K562 (cell line): Measurements from ENCODE around the gene ARHGAP10. TPM values are rescaled to one million over a fixed set of nuclear protein-coding genes. Genes with fewer than 3 reads are reported as not detected.

Experiments
- ATAC-seq: fragments of 200-7000 bp; cut with Tn5 transposase; 3 replicates; pipeline ENCODE4 v1.9.1; 2020; ENCODE audit warnings: moderate library complexity
- BruUV-seq: library from RNA; stranded (reverse); fragments of 400-500 nt; replicated peaks from 2 replicates; lab custom pipeline; 2021; lab: Mats Ljungman, UMichigan
- CTCF ChIA-PET: fragments of 300-600 bp; formaldehyde crosslinking; extraction: SDS; loops from one replicate; lab custom pipeline; 2021; ENCODE audit warnings: low intra/inter-chr PET ratio; lab: Yijun Ruan, JAX
- POLR2A ChIA-PET: fragments of 300-600, 350-650 bp; sonication (Branson Sonifier 250); formaldehyde crosslinking; extraction: SDS; loops from one replicate; lab custom pipeline; 2021; ENCODE audit warnings: antibody characterized with exemption, inconsistent platforms; lab: Yijun Ruan, JAX
- DNase-seq, 4 experiments: peaks; one replicate each; pipeline versions ENCODE4 v3.0.0 to v3.0.0-alpha.2; 2011 to 2018; ENCODE audit warnings: low spot score in 3 of 4, mixed read lengths in 3 of 4; ENCODE audit errors: extremely low read depth in 1 of 4
- FAIRE-seq: peaks from 2 replicates; lab custom pipeline; 2011; peaks lifted over from hg19 to GRCh38; lab: Jason Lieb, UNC
- H2AFZ ChIP-seq: 2 replicates; pipeline ENCODE4 v1.6.0; 2011; ENCODE audit warnings: low read depth, low read length, control low read depth, inconsistent platforms
- H3K27ac ChIP-seq: fragments of 200-600 bp; 3 replicates; pipeline ENCODE4 v1.8.0; 2011; ENCODE audit warnings: low read depth, mild to moderate bottlenecking, control low read depth, inconsistent platforms, low read length, moderate library complexity, mixed read lengths; ENCODE audit errors: extremely low read depth
- H3K27me3 ChIP-seq, 2 experiments: fragments of 300-600 bp in 1 of 2; 2 replicates in 1 of 2; 3 replicates in 1 of 2; pipeline versions ENCODE4 v1.6.0 to v1.8.0; 2011; ENCODE audit warnings: inconsistent platforms in 2 of 2, low read length in 2 of 2, mild to moderate bottlenecking in 1 of 2, mixed read lengths in 1 of 2, moderate library complexity in 1 of 2; ENCODE audit not compliant: control insufficient read depth in 2 of 2, insufficient read depth in 2 of 2
- H3K36me3 ChIP-seq: fragments of 300-600 bp; 3 replicates; pipeline ENCODE4 v1.8.0; 2011; ENCODE audit warnings: mild to moderate bottlenecking, low read length, inconsistent platforms; ENCODE audit not compliant: control insufficient read depth, insufficient read depth
- H3K4me1 ChIP-seq, 2 experiments: fragments of 200-600 bp in 1 of 2; replicated peaks in 1 of 2; 2 replicates in 1 of 2; 3 replicates in 1 of 2; pipeline versions ENCODE4 v1.5.1 to v1.8.0; 2011; ENCODE audit warnings: inconsistent platforms in 2 of 2, low read length in 2 of 2, mild to moderate bottlenecking in 1 of 2, mixed read lengths in 1 of 2, moderate library complexity in 1 of 2; ENCODE audit not compliant: control insufficient read depth in 2 of 2, insufficient read depth in 2 of 2
- H3K4me2 ChIP-seq: 2 replicates; pipeline ENCODE4 v1.6.1; 2011; ENCODE audit warnings: low read length, control low read depth, inconsistent platforms, mixed read lengths; ENCODE audit not compliant: insufficient read depth
- H3K4me3 ChIP-seq: fragments of 200-600 bp; sonication (generic), shearing (Covaris generic); 2 replicates; pipeline ENCODE4 v1.5.1; 2016; ENCODE audit warnings: control low read depth, inconsistent platforms
- H3K79me2 ChIP-seq: fragments of 200-600 bp; 3 replicates; pipeline ENCODE4 v1.8.0; 2011; ENCODE audit warnings: low read length, inconsistent platforms; ENCODE audit not compliant: control insufficient read depth, insufficient read depth
- H3K9ac ChIP-seq, 2 experiments: 2 replicates each; pipeline versions ENCODE4 v1.6.0 to v1.6.1; 2011; ENCODE audit warnings: low read depth in 2 of 2, low read length in 2 of 2, control low read depth in 1 of 2, inconsistent platforms in 1 of 2, mild to moderate bottlenecking in 1 of 2, mixed read lengths in 1 of 2; ENCODE audit not compliant: insufficient read depth in 1 of 2
- H3K9me1 ChIP-seq: one replicate; pipeline ENCODE4 v1.6.0; 2011; ENCODE audit warnings: inconsistent platforms, mild to moderate bottlenecking, low read length, moderate library complexity; ENCODE audit not compliant: control insufficient read depth, insufficient read depth
- H3K9me3 ChIP-seq: replicated peaks from 2 replicates; pipeline ENCODE4 v1.5.1; 2011; ENCODE audit warnings: low read depth, low read length, inconsistent platforms; ENCODE audit not compliant: control insufficient read depth, insufficient read depth
- H4K20me1 ChIP-seq: replicated peaks from 2 replicates; pipeline ENCODE4 v1.6.1; 2011; ENCODE audit warnings: low read length, inconsistent platforms, mixed read lengths; ENCODE audit not compliant: control insufficient read depth, insufficient read depth
- BMI1 ChIP-seq: fragments of 150-350 bp; IDR thresholded peaks from 2 replicates; pipeline ENCODE4 v1.6.1; 2014; ENCODE audit warnings: low read length
- CBX2 ChIP-seq: fragments of 200-600 bp; sonication (generic); IDR thresholded peaks from one replicate; pipeline ENCODE4 v1.6.1; 2012; ENCODE audit warnings: mild to moderate bottlenecking, low read length, inconsistent platforms; ENCODE audit not compliant: insufficient read depth, poor library complexity, severe bottlenecking
- MBD1 ChIP-seq: fragments of 250-450 bp; sonication (Bioruptor Pico); IDR thresholded peaks from 2 replicates; pipeline ENCODE4 v1.8.0; 2022; ENCODE audit warnings: inconsistent platforms
- RBM34 ChIP-seq: fragments of 200-400 bp; formaldehyde crosslinking; IDR thresholded peaks from 2 replicates; pipeline ENCODE4 v1.6.1; 2018; ENCODE audit warnings: low read length, borderline replicate concordance; ENCODE audit not compliant: insufficient read depth
- SP1 ChIP-seq: sonication (generic); formaldehyde crosslinking; IDR thresholded peaks from 2 replicates; pipeline ENCODE4 v1.8.1; 2022; ENCODE audit warnings: mild to moderate bottlenecking, missing genetic modification reagents
- XRCC5 ChIP-seq: fragments of 200-400 bp; formaldehyde crosslinking; IDR thresholded peaks from 2 replicates; pipeline ENCODE4 v1.6.1; 2017; ENCODE audit warnings: low read depth, mild to moderate bottlenecking, low read length
- ZNF75A ChIP-seq: fragments of 450-650 bp; formaldehyde crosslinking; IDR thresholded peaks from 2 replicates; pipeline ENCODE4 v1.4.0; 2020; ENCODE audit warnings: mild to moderate bottlenecking
- ZSCAN32 ChIP-seq: fragments of 450-650 bp; formaldehyde crosslinking; IDR thresholded peaks from 2 replicates; pipeline ENCODE4 v1.4.0; 2020; ENCODE audit warnings: mild to moderate bottlenecking, moderate library complexity
- WGBS: fragments of 100-300 bp; shearing (Covaris generic); methylation state at CpG from one replicate; pipeline ENCODE4 v1.1.6; 2016; ENCODE audit warnings: low coverage, mixed read lengths; ENCODE audit not compliant: insufficient coverage; ENCODE audit errors: missing lambda C conversion rate; 5-methylcytosine and 5-hydroxymethylcytosine counted together
- in situ Hi-C: fragments of 300-500 bp; cut with MboI; formaldehyde crosslinking; loops from 4 replicates; pipeline ENCODE4 v1.15.0; 2018; ENCODE audit warnings: inconsistent platforms, mixed read lengths
- intact Hi-C: fragments of 100-400 bp; cut with micrococcal nuclease; formaldehyde crosslinking; loops from 2 replicates; pipeline ENCODE4 v1.14.2; 2022
- polyA plus RNA-seq, 8 experiments: library from polyadenylated mRNA; depleted of rRNA in 4 of 8; stranded (reverse) in 5 of 8; unstranded in 3 of 8; fragments of >200 nt; fragmentation: Nextera tagmentation in 2 of 8; fragmentation: Illumina TruSeq in 1 of 8; extraction: Ambion mirVana in 2 of 8; extraction: Trizol in 1 of 8; gene quantifications; 2 replicates each; pipeline versions ENCODE4 v1.2.1 to v1.2.3, GENCODE V29; 2011 to 2014; ENCODE audit warnings: inconsistent platforms in 1 of 8, missing spikeins in 1 of 8
- total RNA-seq, 7 experiments: library from RNA; depleted of rRNA in 6 of 7; stranded (reverse); fragments of >200 nt in 6 of 7; fragmentation: Illumina TruSeq in 2 of 7; extraction: Trizol in 2 of 7; gene quantifications; 2 replicates each; pipeline versions ENCODE4 v1.2.1 to v1.2.3, GENCODE V29; 2011 to 2021; ENCODE audit warnings: low replicate concordance in 1 of 7

ARHGAP10 gene
- total and polyA plus RNA-seq, 9 of the 15 experiments (the other 6 are each of a cell fraction or from before 2014, with no cell fraction given) = 0.03 to 0.22 (median 0.06) TPM; not detected in 3

GRCh38 chr4:148101235-148101634 is 369.3 kb downstream of the ARHGAP10 start:
- Histone ChIP-seq H3K4me1 (no peaks in the 10 kb centered on the region), H3K9ac (no peak overlapping the region), H4K20me1 (no peaks in the 10 kb centered on the region), H3K36me3 (no peaks in the 10 kb centered on the region), H2AFZ (no peak overlapping the region), H3K4me3 (no peak overlapping the region), H3K9me3 (no peaks in the 10 kb centered on the region), H3K9me1 (no peaks in the 10 kb centered on the region), H3K27me3 (no peaks in the 10 kb centered on the region), H3K27ac (no peak overlapping the region), H3K79me2 (no peaks in the 10 kb centered on the region), H3K4me2 (no peak overlapping the region)
- POLR2A ChIA-PET = no interaction called here
- CTCF ChIA-PET = no interaction called here
- intact Hi-C loops (no loop called here), in situ Hi-C loops (no loop called here)
- ATAC-seq (no peak), FAIRE-seq (no peak), DNase-seq (no peak)
- TF ChIP-seq ZNF75A (no peak), SP1 (no peak), ZSCAN32 (CRISPR knock-in tag) (no peak), BMI1 (no peak), CBX2 (no peak), RBM34 (no peak), MBD1 (CRISPR knock-in tag) (no peak), XRCC5 (no peak)
- BruUV-seq = no TSS peak
- 2% methylated on average over 3 of the region's 3 CpGs for WGBS
